Activated T-cell treated with anti-CD3 and anti-CD28 coated beads for 4 hours (primary cell): ENCODE data around the gene ADAMTSL1.

Experiments used
- DNase-seq: peaks from one replicate; pipeline ENCODE4 v3.0.0-alpha.2; 2020

The ADAMTSL1 gene

GRCh38 chr9:18473652-18474279 lies at the start of gene ADAMTSL1:
ADAMTSL1 (plus strand) TSS chr9:18474153; CDS start chr9:18474233, 80 bp downstream.
- DNase-seq = no peak

GRCh38 chr9:18427691-18428090 lies 46.3 kb upstream of the ADAMTSL1 start:
- DNase-seq = no peak

GRCh38 chr9:18428661-18429060 lies 45.3 kb upstream of the ADAMTSL1 start:
- DNase-seq = no peak

- DNase-seq = no peak
Measured at GRCh38 chr9:18429070-18429469, 44.9 kb upstream of the ADAMTSL1 start.

GRCh38 chr9:18433620-18434019 lies 40.3 kb upstream of the ADAMTSL1 start:
- no peak for DNase-seq

GRCh38 chr9:18437315-18438201 lies 36.4 kb upstream of the ADAMTSL1 start:
- DNase-seq = no peak

- no peak for DNase-seq
Measured at GRCh38 chr9:18438300-18438925, 35.5 kb upstream of the ADAMTSL1 start.

GRCh38 chr9:18438951-18439350 lies 35.0 kb upstream of the ADAMTSL1 start:
- DNase-seq = no peak

- DNase-seq = no peak
Measured at GRCh38 chr9:18441261-18441660, 32.7 kb upstream of the ADAMTSL1 start.

- DNase-seq = peak; percentile 6
Measured at GRCh38 chr9:18442629-18443491, 31.1 kb upstream of the ADAMTSL1 start.

- no peak for DNase-seq
Measured at GRCh38 chr9:18447131-18447530, 26.8 kb upstream of the ADAMTSL1 start.

- no peak for DNase-seq
Measured at GRCh38 chr9:18447541-18447940, 26.4 kb upstream of the ADAMTSL1 start.

GRCh38 chr9:18448101-18448500 lies 25.9 kb upstream of the ADAMTSL1 start:
- DNase-seq = no peak

GRCh38 chr9:18451406-18451805 lies 22.5 kb upstream of the ADAMTSL1 start:
- DNase-seq = no peak

GRCh38 chr9:18452276-18452675 lies 21.7 kb upstream of the ADAMTSL1 start:
- DNase-seq = no peak

- no peak for DNase-seq
Measured at GRCh38 chr9:18456624-18457237, 17.2 kb upstream of the ADAMTSL1 start.

- DNase-seq = no peak
Measured at GRCh38 chr9:18457510-18457909, 16.4 kb upstream of the ADAMTSL1 start.

GRCh38 chr9:18459962-18460584 lies 13.9 kb upstream of the ADAMTSL1 start:
- no peak for DNase-seq

GRCh38 chr9:18461496-18461895 lies 12.5 kb upstream of the ADAMTSL1 start:
- DNase-seq = no peak

GRCh38 chr9:18463991-18464390 lies 10.0 kb upstream of the ADAMTSL1 start:
- DNase-seq = no peak

- no peak for DNase-seq
Measured at GRCh38 chr9:18466101-18466500, 7.9 kb upstream of the ADAMTSL1 start.

- no peak for DNase-seq
Measured at GRCh38 chr9:18467696-18468095, 6.3 kb upstream of the ADAMTSL1 start.
